Smooth muscle cell (in vitro differentiated cells): ENCODE data around the gene SLC25A20. TPM values are rescaled to one million over a fixed set of nuclear protein-coding genes. Genes with fewer than 3 reads are reported as not detected.

Experiments used
- DNase-seq: peaks from one replicate; lab custom pipeline; 2025; ENCODE audit not compliant: unreplicated experiment; lab: John Stamatoyannopoulos, UW
- H2AFZ ChIP-seq: fragments of 200-600 bp; sonication (generic); 2 replicates; pipeline ENCODE4 v1.6.0; 2016; ENCODE audit warnings: antibody characterized with exemption, low read depth, mild to moderate bottlenecking
- H3F3A ChIP-seq: fragments of 200-600 bp; sonication (generic); 2 replicates; pipeline ENCODE4 v1.6.0; 2017; ENCODE audit warnings: antibody characterized with exemption, low read depth
- H3K27ac ChIP-seq: fragments of 200-600 bp; sonication (generic); 2 replicates; pipeline ENCODE4 v1.5.1; 2016; ENCODE audit warnings: low read depth, mild to moderate bottlenecking
- H3K27me3 ChIP-seq: fragments of 200-600 bp; sonication (generic); 2 replicates; pipeline ENCODE4 v1.6.1; 2016; ENCODE audit warnings: low read depth, mild to moderate bottlenecking
- H3K36me3 ChIP-seq: fragments of 200-600 bp; sonication (generic); 2 replicates; pipeline ENCODE4 v1.5.1; 2016; ENCODE audit warnings: low read depth
- H3K4me1 ChIP-seq: fragments of 200-600 bp; sonication (generic); 2 replicates; pipeline ENCODE4 v1.5.1; 2016; ENCODE audit warnings: low read depth
- H3K4me2 ChIP-seq: fragments of 200-600 bp; sonication (generic); 2 replicates; pipeline ENCODE4 v1.6.0; 2016; ENCODE audit warnings: mild to moderate bottlenecking
- H3K4me3 ChIP-seq: fragments of 200-600 bp; sonication (generic); 2 replicates; pipeline ENCODE4 v1.5.1; 2016; ENCODE audit warnings: mild to moderate bottlenecking
- H3K79me2 ChIP-seq: fragments of 200-600 bp; sonication (generic); 2 replicates; pipeline ENCODE4 v1.6.0; 2016; ENCODE audit warnings: low read depth, mild to moderate bottlenecking
- H3K9ac ChIP-seq: fragments of 200-600 bp; sonication (generic); 2 replicates; pipeline ENCODE4 v1.6.0; 2016; ENCODE audit warnings: low read depth
- H3K9me3 ChIP-seq: fragments of 200-600 bp; sonication (generic); replicated peaks from 2 replicates; pipeline ENCODE4 v1.5.1; 2016; ENCODE audit warnings: low read depth
- H4K20me1 ChIP-seq: fragments of 200-600 bp; sonication (generic); 2 replicates; pipeline ENCODE4 v1.6.0; 2016; ENCODE audit warnings: low read depth
- WGBS: methylation state at CpG from one replicate; pipeline ENCODE4 v1.1.7; 2016; ENCODE audit warnings: low lambda C conversion rate; 5-methylcytosine and 5-hydroxymethylcytosine counted together
- polyA plus RNA-seq: library from polyadenylated mRNA; unstranded; fragments of >200 nt; fragmentation: Nextera tagmentation; extraction: Ambion mirVana; gene quantifications from 2 replicates; pipeline ENCODE4 v1.2.1, GENCODE V29; 2016
- total RNA-seq: library from RNA; depleted of rRNA; stranded (reverse); fragments of >200 nt; gene quantifications from 2 replicates; pipeline ENCODE4 v1.2.3, GENCODE V29; 2014
- TF ChIP-seq, protein P1 (sequence below): fragments of 200-600 bp; sonication (generic); IDR thresholded peaks from 2 replicates; pipeline ENCODE4 v1.5.1; 2017; ENCODE audit warnings: borderline replicate concordance, mild to moderate bottlenecking, antibody characterized with exemption; ENCODE audit not compliant: insufficient read depth, poor library complexity, severe bottlenecking

Gene SLC25A20
- total and polyA plus RNA-seq, 2 experiments from 2014 or later = 8.9 to 12.1 TPM

DNA sequence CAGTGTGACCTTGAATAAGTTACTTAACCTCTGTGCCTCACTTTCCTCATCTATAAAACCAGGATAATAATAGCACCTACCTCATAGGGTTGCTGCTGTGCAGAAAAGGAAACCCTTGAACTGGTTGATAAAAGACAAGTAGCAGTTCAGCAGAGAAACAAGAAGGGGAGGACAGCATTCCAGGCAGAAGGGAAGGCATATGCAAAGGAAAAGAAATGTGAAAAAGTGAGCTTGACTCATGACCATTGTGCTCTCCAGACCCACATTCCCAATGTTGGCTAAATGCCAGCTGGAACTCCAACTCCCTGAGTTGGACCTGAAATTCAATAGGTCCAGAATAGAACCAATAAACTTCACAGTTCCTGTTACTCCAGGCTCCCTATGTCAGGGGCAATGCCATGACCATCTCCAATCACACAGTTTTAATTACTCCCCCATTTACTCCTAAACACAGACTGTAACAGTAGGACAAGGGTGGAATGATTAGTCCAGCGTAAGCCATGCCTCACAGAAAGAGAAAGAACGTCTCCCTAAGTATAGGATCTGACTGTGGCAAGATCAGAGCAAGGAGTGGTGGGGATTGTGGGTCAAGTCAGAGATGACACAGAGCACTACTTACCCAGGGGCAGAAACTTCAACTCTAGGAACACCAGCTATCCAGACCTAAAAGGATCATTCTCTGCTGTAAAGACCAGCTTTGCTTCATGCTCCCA lies 77.9 kb downstream of the SLC25A20 start:
- H3K27ac ChIP-seq = no peak overlapping the region
- no peaks in the 10 kb centered on the region for H3F3A ChIP-seq
- no peaks in the 10 kb centered on the region for H3K4me1 ChIP-seq
- no peak overlapping the region for H3K4me3 ChIP-seq
- no peak overlapping the region for H2AFZ ChIP-seq
- no peaks in the 10 kb centered on the region for H3K36me3 ChIP-seq
- H3K4me2 ChIP-seq = no peak overlapping the region
- H3K27me3 ChIP-seq = no peaks in the 10 kb centered on the region
- 70% methylated on average over 2 of the region's 2 CpGs for WGBS
- H3K9ac ChIP-seq = no peak overlapping the region
- H3K79me2 ChIP-seq = peaks cover 50% of the 10 kb centered on the region
- TF ChIP-seq, protein P1, sequence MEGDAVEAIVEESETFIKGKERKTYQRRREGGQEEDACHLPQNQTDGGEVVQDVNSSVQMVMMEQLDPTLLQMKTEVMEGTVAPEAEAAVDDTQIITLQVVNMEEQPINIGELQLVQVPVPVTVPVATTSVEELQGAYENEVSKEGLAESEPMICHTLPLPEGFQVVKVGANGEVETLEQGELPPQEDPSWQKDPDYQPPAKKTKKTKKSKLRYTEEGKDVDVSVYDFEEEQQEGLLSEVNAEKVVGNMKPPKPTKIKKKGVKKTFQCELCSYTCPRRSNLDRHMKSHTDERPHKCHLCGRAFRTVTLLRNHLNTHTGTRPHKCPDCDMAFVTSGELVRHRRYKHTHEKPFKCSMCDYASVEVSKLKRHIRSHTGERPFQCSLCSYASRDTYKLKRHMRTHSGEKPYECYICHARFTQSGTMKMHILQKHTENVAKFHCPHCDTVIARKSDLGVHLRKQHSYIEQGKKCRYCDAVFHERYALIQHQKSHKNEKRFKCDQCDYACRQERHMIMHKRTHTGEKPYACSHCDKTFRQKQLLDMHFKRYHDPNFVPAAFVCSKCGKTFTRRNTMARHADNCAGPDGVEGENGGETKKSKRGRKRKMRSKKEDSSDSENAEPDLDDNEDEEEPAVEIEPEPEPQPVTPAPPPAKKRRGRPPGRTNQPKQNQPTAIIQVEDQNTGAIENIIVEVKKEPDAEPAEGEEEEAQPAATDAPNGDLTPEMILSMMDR = no peak
- H4K20me1 ChIP-seq = peaks cover 90% of the 10 kb centered on the region
- no peak for DNase-seq
- H3K9me3 ChIP-seq = no peaks in the 10 kb centered on the region

DNA sequence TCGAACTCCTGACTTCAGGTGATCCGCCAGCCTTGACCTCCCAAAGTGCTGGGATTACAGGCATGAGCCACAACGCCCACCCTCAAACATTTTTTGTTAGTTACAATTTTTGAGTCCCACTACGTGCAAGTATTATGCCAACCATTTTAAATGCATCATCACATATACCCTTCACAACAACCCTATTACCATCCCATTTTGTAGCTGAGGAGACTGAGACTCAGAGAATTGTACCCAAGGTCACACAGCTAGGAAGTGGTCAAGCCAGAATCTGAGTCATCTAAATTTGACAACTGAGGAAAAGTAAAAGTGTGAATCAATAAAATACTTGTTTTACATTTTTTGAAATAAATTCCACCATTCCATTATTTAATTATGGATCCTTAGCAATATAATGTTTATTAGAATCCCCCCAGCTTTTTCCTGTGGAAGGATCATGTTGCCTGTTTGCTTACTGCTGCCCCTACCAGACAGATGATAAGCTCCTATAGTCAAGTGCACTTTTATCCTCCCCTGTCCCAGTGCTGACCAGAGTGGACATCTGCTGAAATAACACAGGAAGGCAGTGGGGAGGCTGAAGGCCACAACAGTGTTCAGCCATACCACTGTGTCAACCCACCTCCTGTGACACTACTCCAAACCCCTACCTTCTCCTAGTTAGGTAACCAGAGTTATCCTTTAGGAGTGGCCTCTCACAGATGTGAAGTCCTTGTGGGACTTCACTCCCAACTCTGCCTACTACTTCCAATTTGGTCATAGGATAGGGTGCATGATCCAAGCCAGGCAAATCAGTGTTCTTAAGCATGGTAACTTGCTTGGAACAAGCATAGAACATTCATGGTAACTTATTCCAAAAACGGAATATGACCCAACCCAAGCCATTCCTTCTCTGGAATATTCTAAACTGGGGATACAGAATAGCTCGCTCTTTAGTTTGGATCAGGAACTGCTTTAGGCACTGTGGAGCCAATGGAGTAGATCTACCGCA lies 79.2 kb downstream of the SLC25A20 start:
- no peak overlapping the region for H2AFZ ChIP-seq
- no peaks in the 10 kb centered on the region for H3K27me3 ChIP-seq
- H3K4me1 ChIP-seq = no peaks in the 10 kb centered on the region
- no peak overlapping the region for H3K27ac ChIP-seq
- H3K9me3 ChIP-seq = no peaks in the 10 kb centered on the region
- H4K20me1 ChIP-seq = peaks cover 85% of the 10 kb centered on the region
- DNase-seq = no peak
- H3K4me2 ChIP-seq = no peak overlapping the region
- H3K79me2 ChIP-seq = peaks cover 41% of the 10 kb centered on the region
- WGBS = 97% methylated on average over 7 of the region's 7 CpGs
- H3K36me3 ChIP-seq = no peaks in the 10 kb centered on the region
- no peak overlapping the region for H3K4me3 ChIP-seq
- H3K9ac ChIP-seq = no peak overlapping the region
- H3F3A ChIP-seq = no peaks in the 10 kb centered on the region
- TF ChIP-seq, protein P1 = no peak

DNA sequence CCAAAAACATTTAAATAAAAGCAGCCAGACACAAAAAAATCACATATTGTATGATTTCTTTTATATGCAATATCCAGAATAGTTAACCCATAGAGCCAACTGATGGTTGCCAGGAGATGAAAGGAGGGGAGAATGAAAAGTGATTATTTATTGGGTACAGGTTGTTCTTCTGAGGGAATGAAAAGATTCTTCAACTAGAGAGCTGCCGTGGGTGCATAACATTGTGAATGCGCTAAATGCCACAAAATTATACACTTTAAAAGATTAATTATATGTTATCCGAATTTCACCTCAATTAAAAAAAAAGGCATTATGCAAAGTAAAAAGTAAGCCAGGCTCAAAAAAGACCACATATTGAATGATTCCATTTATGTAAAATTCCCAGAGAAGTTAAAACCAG lies 87.2 kb downstream of the SLC25A20 start:
- Histone ChIP-seq H3K4me2 (no peak overlapping the region), H3K4me3 (no peak overlapping the region), H3K4me1 (no peaks in the 10 kb centered on the region), H2AFZ (no peak overlapping the region), H3K27ac (no peak overlapping the region), H4K20me1 (peaks cover 50% of the 10 kb centered on the region), H3F3A (no peaks in the 10 kb centered on the region), H3K79me2 (peaks cover 35% of the 10 kb centered on the region), H3K9me3 (no peaks in the 10 kb centered on the region), H3K9ac (no peak overlapping the region), H3K36me3 (no peaks in the 10 kb centered on the region), H3K27me3 (no peaks in the 10 kb centered on the region)
- TF ChIP-seq, protein P1 = no peak
- WGBS = 97% methylated on average over 3 of the region's 3 CpGs
- no peak for DNase-seq

Other genes with a start within 250 kb of the SLC25A20 start
- gene CELSR3, start 236.0 kb downstream of the SLC25A20 start, total RNA-seq = 2.5 and 3.1 TPM in 2 replicates
- gene CELSR3, start 236.0 kb downstream of the SLC25A20 start, polyA plus RNA-seq = 1.5 and 2.4 TPM in 2 replicates
- gene NCKIPSD, start 213.0 kb downstream of the SLC25A20 start, total RNA-seq = 18.3 and 21.6 TPM in 2 replicates
- gene NCKIPSD, start 213.0 kb downstream of the SLC25A20 start, polyA plus RNA-seq = 13.8 and 21.9 TPM in 2 replicates
- gene IP6K2, start 181.7 kb downstream of the SLC25A20 start, total RNA-seq = 106 and 119 TPM in 2 replicates
- 113 and 124 TPM in 2 replicates for gene IP6K2, start 181.7 kb downstream of the SLC25A20 start, polyA plus RNA-seq
- gene PRKAR2A, start 51.0 kb downstream of the SLC25A20 start, total RNA-seq = 33.1 and 36.7 TPM in 2 replicates
- 11.9 and 13.5 TPM in 2 replicates for gene PRKAR2A, start 51.0 kb downstream of the SLC25A20 start, polyA plus RNA-seq
- 43.6 and 44.9 TPM in 2 replicates for gene ARIH2, start 20.0 kb upstream of the SLC25A20 start, total RNA-seq
- gene ARIH2, start 20.0 kb upstream of the SLC25A20 start, polyA plus RNA-seq = 39.7 and 44.0 TPM in 2 replicates
- gene P4HTM, start 91.4 kb upstream of the SLC25A20 start, total RNA-seq = 20.3 and 22.7 TPM in 2 replicates
- gene P4HTM, start 91.4 kb upstream of the SLC25A20 start, polyA plus RNA-seq = 29.9 and 30.4 TPM in 2 replicates
- 61.8 and 72.8 TPM in 2 replicates for gene WDR6, start 108.5 kb upstream of the SLC25A20 start, total RNA-seq
- gene WDR6, start 108.5 kb upstream of the SLC25A20 start, polyA plus RNA-seq = 86.8 and 115 TPM in 2 replicates
- gene DALRD3, start 119.7 kb upstream of the SLC25A20 start, total RNA-seq = 32.1 and 35.6 TPM in 2 replicates
- 39.0 and 51.1 TPM in 2 replicates for gene DALRD3, start 119.7 kb upstream of the SLC25A20 start, polyA plus RNA-seq
- 113 and 124 TPM in 2 replicates for gene NDUFAF3, start 123.2 kb upstream of the SLC25A20 start, total RNA-seq
- gene NDUFAF3, start 123.2 kb upstream of the SLC25A20 start, polyA plus RNA-seq = 169 and 175 TPM in 2 replicates
- 121 and 128 TPM in 2 replicates for gene IMPDH2, start 130.5 kb upstream of the SLC25A20 start, total RNA-seq
- gene IMPDH2, start 130.5 kb upstream of the SLC25A20 start, polyA plus RNA-seq = 105 and 127 TPM in 2 replicates
- 62.0 and 76.4 TPM in 2 replicates for gene QRICH1, start 195.2 kb upstream of the SLC25A20 start, total RNA-seq
- 38.2 and 48.8 TPM in 2 replicates for gene QRICH1, start 195.2 kb upstream of the SLC25A20 start, polyA plus RNA-seq
- gene QARS1, start 205.9 kb upstream of the SLC25A20 start, total RNA-seq = 135 and 150 TPM in 2 replicates
- gene QARS1, start 205.9 kb upstream of the SLC25A20 start, polyA plus RNA-seq = 107 and 114 TPM in 2 replicates
- 21.1 and 42.3 TPM in 2 replicates for gene USP19, start 221.9 kb upstream of the SLC25A20 start, total RNA-seq
- gene USP19, start 221.9 kb upstream of the SLC25A20 start, polyA plus RNA-seq = 20.6 and 22.1 TPM in 2 replicates
- 354 and 503 TPM in 2 replicates for gene LAMB2, start 234.2 kb upstream of the SLC25A20 start, total RNA-seq
- 456 and 471 TPM in 2 replicates for gene LAMB2, start 234.2 kb upstream of the SLC25A20 start, polyA plus RNA-seq